ENCODE measurements around the gene POLR2J3.
"Not testable (repeated sequence)": the region's sequence is repeated elsewhere in the genome, so short reads cannot be mapped to it uniquely, and the experiment has no call there.

The POLR2J3 gene

DNA sequence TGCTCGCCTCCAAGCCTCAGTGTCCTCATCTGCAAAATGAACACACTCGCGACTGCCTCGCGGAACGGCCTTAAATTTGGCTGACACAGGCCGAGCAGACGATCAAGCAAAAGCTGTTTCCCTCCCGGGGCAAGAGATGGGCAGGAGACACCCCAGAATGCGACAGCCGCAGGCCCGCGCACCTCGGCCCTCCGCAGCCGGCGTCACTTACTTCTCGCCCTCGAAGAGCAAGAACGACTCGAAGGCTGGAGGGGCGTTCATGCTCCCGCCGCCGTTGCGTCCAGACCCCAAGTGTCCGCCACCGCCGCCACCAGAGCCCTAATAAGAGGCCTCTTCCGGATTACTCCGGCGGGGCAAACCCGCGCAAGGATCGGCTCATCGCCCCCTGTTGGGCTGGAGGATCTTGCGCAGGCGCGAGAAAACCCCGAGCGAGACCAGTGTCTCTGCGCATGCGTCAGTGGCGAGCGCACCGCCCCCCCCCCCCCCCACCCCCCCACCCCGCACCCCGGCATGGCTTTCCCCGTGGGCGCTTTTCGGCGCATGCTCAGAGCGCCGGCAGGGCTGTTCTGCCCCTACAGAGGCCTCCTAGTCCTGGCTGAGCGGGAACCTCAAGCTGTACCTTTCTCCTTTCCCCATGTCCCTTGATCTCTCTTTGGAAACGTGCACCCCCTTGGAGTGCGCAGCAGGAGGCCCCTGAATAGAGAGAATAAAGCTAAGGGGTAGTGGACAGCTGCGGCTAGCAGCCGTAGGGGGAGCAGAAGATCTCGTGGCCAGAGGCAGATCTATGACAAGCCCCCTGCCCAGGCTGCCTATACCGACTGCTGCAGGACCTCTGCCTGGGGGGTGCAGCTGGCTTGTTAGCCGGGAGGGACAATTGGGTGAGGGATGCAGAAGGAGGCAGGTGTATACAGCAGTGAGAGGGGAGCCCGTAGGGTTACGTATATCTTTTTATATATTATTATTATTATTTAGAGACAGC, at the start of gene POLR2J3:
TSS of gene POLR2J3 (minus strand) at position 323 of the 979 bp plus-strand sequence. CDS start at position 261, 62 bp downstream.
- DNase-seq, result peak; percentile 90

DNA sequence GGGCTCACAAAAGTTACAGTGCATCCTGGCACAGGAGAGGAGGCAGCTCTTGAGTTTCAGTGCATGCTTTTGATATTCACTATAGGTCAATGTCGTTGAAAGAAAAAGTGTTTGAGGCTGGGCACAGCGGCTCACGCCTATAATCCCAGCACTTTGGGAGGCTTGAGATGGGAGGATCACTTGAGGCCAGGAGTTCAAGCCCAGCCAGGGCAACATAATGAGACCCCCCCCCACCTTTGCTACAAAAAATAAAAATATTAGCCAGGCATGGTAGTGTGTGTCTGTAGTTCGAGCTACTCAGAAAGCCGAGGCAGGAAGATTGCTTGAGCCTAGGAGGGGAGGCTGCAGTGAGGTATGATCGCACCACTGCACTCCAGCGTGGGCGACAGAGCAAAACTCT, 45.7 kb upstream of the POLR2J3 start:
- DNase-seq, result not testable (repeated sequence)

DNA sequence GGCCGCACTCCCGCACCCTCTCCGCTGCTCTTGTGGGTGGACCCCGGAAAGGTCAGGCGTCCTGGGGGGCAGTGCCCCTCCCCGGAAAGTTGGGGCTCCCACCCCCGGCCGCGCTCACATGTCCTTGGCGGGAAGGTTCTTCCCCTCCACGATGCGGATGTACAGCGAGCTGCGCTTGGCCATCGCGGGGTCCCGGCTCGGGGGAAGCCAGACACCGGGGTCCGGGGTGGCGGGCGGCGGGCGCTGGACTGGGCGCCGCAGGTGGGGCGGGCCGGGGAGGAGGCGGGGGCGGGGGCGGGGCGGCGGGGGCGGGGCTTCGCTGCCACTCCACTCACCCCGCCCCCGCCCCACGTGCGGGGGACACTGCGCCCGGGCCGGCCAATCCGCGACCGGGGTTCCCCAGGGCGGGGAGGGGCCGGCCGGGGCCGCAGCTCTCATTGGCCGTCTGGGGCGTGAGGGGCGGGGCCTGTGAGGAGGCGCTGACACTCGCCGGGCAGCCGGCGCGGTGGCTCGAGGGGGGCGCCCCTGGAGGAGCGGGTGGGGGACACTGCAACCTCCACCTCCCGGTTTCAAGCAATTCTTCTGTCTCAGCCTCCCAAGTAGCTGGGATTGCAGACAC, 44.2 kb upstream of the POLR2J3 start, which contains the start of gene RASA4:
TSS of gene RASA4 (minus strand) at position 250 of the 619 bp plus-strand sequence. CDS start at position 183, 67 bp downstream.
- DNase-seq, result peak; percentile 0

DNA sequence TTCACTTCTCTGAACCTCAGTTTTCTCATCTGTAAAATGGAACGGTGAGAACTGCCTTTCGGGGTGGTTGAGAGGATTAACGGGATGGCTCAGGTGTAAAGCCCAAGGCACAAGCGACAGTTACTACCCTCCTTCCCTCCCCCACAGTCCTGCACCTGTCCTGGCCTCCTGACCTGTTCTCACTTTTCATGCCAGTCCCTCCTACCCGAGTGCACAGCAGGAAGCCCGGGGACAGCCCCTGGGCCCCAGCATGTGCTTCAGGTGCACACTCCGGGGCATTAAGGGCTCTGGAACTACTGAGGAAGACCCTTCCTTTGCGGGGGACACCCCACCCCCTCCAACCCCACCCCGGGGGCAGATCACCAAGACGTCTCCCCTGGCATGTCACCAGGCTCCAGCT, 43.5 kb upstream of the POLR2J3 start:
- DNase-seq, result not testable (repeated sequence)

DNA sequence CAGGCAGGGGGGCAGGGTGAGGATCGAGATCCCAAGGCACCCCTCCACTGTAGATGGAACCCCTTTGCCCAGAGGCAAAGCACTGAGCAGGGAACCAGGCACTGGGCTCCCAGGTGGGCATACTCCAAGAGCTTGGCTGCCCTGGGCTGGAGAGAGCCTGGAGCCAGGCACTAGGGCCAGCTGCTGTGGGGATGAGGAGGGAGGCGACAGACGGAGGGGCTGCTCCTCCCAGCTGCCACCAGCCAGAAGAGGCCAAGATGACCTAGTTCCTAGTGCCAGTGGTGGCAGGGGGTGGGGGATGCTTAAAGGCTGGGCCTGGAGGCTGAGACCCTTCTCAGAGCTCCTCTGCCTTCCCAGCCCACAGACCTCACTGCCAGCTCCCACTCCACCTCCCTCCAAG, 42.5 kb upstream of the POLR2J3 start:
- not testable (repeated sequence) for DNase-seq

DNA sequence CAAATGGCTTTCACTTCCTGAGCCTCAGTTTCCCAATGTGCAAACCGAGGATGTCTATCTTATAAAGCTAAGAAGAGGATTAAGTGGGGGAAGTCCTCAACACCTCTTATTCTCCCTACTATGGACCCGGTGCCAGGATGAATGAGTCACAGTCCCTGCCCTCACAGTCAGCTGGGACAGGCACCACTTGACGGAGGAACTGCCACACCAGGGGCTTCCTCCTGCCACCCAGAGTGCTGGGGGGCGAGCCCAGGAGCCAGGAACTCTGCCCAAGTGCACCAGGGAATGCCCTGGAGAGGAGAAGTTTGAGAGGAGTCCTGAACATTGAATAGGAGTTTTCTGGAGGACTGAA, 41.9 kb upstream of the POLR2J3 start:
- DNase-seq, result not testable (repeated sequence)

DNA sequence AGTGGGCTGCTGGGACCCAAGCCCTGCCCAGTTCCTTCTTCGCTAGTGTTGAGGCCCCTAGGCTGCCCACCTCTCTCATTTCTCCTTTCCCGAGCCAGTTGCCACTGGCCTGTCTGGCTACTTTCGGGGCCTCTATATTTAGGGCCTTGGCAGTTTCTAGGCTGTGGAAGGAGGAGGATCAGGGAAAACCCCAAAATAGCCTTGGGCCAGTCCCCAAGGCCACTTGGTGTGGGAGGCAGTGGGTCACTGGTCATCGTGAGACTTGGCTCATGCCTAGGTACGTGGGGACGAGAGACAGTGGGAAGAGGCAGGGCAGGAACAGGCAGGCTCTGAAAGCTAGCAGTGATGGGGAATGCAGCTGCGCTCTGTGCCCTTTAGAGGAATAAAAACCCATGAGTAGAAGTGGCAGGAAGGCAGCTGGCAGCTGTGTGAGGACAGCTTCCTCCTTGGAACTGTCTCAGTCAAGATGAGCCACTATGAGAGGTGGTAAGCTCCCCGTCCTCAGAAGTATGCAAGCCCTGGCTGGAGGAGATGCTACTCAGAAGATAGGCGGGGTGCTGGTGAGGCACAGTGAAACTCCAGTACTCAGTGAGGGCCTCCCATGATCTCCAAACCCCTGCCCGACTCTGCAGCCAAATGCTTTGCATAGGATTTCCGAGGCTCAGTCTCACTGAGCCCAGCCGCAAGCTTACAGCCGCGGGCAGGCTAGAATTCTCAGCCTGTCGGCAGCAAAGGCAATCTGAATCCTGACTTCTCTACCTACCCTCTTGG, 41.4 kb upstream of the POLR2J3 start:
- DNase-seq, result not testable (repeated sequence)

DNA sequence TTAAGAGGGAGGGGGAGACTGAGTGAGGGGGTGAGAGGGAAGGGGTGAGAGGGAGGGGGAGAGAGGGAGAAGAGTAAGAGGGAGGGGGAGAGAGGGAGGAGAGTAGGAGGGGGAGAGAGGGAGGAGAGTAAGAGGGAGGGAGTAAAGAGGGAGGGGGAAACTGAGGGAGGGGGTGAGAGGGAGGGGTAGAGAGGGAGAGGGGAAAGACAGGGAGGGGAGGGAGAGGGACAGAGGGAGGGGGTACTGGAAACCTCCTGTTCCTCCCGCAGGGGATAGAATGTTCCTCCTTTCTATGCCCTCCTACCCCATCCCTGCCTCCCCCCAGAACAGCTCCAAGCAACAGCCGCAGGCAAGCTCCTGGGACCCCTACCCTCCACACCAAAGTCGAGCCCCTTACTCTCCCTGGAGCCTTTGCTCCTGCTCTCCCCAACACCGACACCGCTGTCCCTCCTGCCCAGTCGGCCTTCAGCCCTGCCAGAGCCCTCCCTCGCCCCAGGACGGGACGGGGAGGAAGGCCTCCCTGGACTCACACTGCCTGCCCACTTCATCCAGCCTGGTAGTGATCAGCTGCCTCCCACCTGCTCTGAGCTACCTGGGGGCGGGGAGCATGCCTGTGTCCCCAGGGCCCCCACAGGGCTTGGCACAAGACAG, 39.4 kb upstream of the POLR2J3 start:
- not testable (repeated sequence) for DNase-seq

DNA sequence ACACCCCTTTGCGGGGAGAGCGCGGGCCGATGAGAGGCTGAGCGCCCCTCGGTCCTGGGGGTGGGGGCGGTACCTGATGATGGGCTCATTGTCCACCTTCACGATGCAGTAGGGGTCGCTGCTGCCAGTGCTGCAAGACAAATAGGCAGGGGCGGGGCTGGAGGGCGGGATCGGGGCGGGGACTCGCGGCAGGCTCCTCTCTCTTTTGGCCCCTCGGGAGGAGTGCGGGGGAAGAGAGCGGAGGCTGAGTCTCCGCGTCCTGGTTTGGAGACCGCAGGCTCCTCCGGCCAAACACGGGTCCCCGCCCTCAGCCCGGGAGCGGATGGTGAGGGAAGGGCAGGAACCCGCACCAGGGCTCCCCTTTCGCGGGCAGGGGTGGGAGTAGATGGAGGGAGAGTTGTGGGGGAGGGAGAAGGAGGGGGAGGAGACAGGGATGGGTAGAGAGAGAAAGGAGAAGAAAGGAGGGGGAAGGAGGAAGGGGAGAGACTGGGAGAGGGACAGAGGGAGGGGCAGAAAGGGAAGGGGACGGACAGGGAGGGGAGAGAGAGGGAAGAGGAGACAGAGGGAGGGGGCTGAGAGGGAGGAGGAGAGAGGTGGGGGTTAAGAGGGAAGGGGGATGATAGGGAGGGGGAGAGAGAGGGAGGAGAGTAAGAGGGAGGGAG, 38.8 kb upstream of the POLR2J3 start:
- DNase-seq, result not testable (repeated sequence)

DNA sequence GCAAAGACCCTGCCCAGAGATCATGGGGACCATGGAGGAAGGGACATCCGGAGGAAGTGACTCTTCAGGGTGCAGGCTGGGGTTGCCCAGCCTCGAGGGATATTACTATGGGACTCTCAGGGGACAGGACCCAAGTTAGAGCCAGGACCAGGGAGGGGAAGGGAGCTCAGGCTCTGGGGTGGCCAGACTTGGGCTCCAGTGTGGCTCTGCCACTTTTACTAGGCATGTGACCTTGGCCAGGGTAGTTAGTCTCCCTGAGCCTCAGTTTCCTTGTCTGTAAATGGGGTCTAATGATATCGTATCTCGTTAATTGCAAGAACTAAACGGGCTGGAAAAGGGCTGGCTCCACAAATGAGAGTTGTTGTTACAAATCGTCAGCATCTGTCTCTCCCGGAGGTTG, 38.1 kb upstream of the POLR2J3 start:
- not testable (repeated sequence) for DNase-seq

DNA sequence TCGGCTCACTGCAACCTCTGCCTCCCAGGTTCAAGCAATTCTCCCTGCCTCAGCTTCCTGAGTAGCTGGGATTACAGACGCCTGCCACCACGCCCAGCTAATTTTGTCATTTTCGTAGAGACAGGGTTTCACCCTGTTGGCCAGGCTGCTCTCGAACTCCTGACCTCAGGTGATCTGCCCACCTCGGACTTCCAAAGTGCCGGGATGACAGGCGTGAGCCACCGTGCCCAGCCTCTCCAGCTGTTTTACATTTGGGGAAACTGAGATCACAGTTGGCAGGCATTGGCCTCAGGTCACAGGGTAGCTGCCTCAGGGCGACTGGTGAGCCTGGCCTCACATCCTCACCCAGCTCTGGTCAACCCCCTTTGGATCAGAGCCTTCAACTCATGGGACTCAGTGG, 37.4 kb upstream of the POLR2J3 start:
- not testable (repeated sequence) for DNase-seq

DNA sequence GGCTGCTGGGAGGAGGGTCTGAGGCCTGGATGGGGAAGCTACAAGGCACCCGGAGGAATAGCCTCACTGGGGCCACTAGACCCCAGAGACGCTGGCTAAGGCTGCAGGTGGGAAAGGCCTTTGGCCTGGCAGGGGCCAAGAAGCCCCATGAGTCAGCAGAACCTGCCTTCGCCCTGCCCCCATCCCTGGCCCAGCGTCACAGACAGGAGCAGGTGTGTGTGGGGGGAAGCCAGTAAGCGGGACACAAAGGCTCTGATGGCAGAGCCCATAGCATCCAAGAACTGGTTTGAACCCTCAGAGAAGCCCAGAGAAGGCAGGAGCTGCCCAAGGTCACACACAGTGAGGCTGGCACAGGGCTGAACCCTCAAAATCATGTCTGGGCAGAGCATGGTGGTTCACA, 34.5 kb upstream of the POLR2J3 start:
- not testable (repeated sequence) for DNase-seq

DNA sequence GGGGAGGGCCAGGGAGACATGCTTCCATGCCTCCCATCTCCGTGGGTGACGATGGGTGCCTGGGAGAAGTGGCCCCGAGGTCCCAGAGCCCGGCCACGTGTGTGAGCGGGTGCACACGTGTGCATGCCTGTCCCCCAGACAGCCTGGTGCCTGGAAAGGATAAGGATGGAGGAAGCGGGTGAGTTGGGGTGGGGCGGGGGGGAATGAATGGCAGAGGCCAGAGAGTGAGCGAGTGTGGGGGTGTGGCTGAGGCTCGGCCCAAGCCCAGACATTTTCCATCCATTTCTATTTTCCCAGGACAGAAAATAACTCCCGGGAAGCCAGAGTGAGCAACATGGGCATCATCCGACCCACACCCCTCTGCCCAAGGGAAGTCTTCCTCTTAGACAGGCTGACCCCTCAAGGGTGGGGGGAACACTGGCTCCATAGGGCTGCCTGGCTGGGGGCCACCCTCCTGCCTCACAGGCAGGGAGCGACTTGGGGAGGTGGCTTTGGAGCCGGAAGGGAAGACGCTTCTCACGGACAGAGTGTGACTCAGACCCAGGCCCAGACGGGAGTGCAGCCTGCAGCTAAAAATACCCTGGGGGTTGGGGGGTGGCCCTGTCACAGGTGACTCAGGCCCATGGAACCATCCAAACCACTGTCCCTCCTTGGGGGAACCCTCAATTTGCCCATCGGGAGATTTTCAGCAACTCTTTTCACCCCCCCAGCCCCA, 32.2 kb upstream of the POLR2J3 start:
- DNase-seq, result not testable (repeated sequence)

DNA sequence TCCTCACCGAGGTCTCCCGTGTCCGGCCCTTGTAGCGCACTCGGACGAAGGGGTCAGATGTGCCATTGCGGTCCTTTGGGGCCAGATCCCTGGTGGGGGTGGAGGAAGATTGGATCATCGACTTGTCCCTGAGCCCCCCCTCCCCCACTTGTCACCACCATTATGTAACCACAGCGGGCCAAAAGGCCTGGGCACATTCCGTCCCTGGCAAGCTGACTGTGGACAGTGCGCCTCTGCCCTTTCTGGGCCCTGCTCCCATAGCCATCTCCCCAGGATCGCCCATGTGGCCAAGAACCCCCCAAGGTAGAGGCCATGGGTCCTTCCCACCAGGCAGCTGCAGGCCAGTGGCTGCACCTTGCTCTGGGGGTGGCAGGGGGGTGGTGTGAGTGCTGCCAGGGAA, 29.9 kb upstream of the POLR2J3 start:
- DNase-seq, result not testable (repeated sequence)

DNA sequence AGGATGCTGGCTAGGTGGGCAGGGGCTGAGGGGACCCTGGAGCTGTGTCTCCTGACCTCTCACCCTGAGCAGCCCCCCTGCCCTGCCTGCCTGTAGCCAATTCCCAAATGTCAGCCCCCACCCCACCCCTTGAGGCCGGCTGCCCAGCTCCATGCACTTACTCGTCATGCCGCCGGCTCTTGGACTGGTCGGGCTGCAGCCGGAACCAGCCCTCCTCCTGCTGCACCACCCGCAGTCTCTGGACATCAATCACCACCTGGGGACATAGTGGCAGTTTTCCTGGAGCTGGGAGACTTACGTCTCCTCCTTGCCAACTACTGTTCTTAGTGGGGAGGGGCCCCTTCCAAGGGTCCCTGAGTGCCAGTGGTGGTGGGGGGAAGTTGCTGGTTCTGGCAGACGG, 27.3 kb upstream of the POLR2J3 start:
- DNase-seq, result not testable (repeated sequence)

DNA sequence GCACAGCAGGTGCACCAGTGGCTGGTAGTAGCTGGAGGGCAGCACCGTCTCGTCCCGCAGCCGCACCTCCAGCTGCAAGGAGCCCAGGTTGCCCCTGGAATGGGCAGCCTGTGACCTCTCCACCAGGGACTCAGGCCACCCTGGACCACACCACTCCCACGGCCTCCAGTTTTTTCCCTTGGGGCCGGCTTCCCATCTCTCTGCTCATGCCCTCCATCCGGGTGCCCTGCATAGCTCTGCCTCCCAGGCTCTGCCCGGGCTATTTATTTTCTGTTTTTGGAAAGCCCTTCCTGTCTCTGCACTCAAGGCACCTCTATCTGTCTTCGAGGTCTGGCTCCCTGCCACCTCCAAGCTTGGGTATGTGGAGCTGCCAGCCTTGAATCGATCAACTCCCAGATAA, 23.7 kb upstream of the POLR2J3 start:
- not testable (repeated sequence) for DNase-seq

DNA sequence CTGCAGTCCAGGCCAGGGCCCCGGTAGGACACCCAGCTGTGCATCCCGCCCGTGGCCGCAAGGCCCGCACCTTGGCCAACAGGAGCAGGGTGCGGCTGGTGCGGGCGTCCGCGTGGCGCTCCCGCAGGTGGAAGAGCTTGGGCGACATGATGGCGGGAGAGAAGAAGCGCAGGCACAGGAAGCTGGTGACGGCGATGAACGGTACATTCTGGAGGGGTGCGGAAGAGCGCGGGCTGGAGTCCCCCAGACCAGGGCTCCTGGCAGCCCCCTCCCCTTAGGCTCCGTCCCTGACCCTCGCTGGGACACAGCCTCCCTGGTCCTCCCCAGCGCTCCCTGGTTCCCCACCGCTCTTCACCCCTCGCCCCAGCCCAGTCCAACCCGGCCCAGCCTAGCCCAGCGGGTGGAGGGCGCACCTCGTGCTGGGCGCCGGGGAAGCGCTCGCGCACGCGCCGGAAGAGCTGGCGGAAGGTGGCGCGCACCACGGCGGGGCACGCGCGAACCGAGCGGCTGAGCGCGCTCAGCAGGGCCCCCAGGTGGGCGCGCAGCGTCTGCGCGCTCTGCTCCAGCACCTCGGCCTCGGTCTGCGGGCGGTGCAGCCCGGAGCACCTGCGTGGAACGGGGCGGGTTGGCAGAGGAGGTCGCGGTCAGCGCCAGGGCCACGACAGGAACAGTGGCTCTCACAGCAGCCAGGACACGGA, 21.4 kb upstream of the POLR2J3 start:
- DNase-seq, result not testable (repeated sequence)

DNA sequence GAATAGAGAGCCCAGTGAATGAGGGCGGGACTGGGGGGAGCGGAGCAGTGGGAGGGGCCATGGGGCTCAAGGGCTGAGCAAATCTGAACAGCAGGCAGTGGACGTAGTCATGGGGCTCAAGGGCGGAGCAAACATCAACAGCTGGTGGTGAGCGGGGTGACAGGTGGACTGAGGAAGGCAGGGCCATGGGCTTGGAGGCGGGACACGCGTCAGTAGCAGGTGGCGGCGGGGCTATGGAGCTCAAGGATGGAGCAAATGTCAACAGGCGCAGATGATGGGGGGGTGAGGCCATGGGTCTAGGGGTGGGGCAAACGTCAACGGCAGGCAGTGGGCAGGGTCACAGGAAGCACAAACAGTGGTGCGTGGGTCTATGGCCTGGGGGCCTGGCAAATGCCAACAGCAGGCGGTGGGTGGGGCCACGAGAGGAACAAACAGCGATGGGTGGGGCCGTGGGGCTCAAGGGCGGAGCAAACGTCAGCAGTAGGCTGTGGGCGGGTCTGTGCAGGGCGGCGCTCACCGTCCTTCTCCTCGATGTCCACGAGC, 20.2 kb upstream of the POLR2J3 start:
- not testable (repeated sequence) for DNase-seq

DNA sequence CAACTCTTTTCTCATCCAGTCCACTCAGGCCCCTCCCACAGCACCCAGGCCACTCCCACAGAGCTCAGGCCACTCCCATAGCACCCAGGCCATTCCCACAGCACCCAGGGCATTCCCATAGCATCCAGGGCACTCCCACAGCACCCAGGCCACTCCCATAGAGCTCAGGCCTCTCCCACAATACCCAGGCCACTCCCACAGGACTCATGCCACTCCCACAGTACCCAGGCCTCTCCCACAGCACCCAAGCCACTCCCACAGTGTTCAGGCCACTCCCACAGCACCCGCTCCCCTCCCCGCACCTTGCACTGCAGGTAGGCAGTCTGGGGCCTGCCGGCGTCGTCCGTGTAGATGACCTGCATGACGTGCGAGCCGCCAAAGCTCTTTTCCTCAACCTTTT, 17.5 kb upstream of the POLR2J3 start:
- not testable (repeated sequence) for DNase-seq

DNA sequence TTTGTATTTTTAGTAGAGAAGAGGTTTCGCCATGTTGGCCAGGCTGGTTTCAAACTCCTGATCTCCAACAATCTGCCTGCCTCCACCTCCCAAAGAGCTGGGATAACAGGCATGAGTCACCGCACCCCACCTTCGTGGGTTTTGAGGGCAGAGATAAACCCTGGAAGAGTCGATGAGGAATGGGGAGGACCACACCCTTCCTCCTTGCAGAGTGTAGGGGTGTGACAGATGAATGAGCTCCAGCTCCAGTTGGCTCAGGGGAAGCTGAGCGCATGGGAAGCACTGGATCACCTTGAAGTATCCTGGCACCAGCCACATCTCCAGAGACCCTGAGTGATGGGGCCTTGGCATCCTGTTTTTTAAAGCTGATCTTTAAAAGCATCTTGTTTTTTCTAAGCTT, 11.1 kb upstream of the POLR2J3 start:
- DNase-seq, result not testable (repeated sequence)
